GM12878 (cell line): Measurements from ENCODE around the gene SLC22A23. TPM values are rescaled to one million over a fixed set of nuclear protein-coding genes. Genes with fewer than 3 reads are reported as not detected.

ENCODE experiments used
- ATAC-seq: fragments of 200-7000 bp; cut with Tn5 transposase; 3 replicates; pipeline ENCODE4 v1.9.1; 2020; ENCODE audit warnings: mild to moderate bottlenecking, moderate library complexity
- BruUV-seq: library from RNA; stranded (reverse); fragments of 400-500 nt; replicated peaks from 2 replicates; lab custom pipeline; 2021; lab: Mats Ljungman, UMichigan
- CTCF ChIA-PET: fragments of 300-600 bp; sonication (Branson Sonifier 250); formaldehyde crosslinking; extraction: SDS; loops from one replicate; lab custom pipeline; 2021; ENCODE audit warnings: inconsistent platforms; lab: Yijun Ruan, JAX
- POLR2A ChIA-PET: fragments of 350-600 bp; formaldehyde crosslinking; extraction: SDS; loops from one replicate; lab custom pipeline; 2021; ENCODE audit warnings: inconsistent platforms; lab: Charles Lee
- RAD21 ChIA-PET: fragments of 300-600 bp; sonication (Branson Sonifier 250); formaldehyde crosslinking; loops from one replicate; lab custom pipeline; 2023; ENCODE audit warnings: antibody characterized with exemption; ENCODE audit not compliant: unreplicated experiment; lab: Charles Lee
- SMC1A ChIA-PET: fragments of 300-600 bp; sonication (Branson Sonifier 250); formaldehyde crosslinking; loops from one replicate; lab custom pipeline; 2023; ENCODE audit not compliant: unreplicated experiment, uncharacterized antibody; lab: Charles Lee
- DNase-seq: peaks from one replicate; pipeline ENCODE4 v3.0.0-alpha.2; 2011; ENCODE audit warnings: low read depth, low spot score
- FAIRE-seq: peaks from 3 replicates; lab custom pipeline; 2011; peaks lifted over from hg19 to GRCh38; lab: Jason Lieb, UNC
- H2AFZ ChIP-seq: 2 replicates; pipeline ENCODE4 v1.6.0; 2011; ENCODE audit warnings: low read depth, low read length, control low read depth; ENCODE audit not compliant: control insufficient read depth
- H3K27ac ChIP-seq: 2 replicates; pipeline ENCODE4 v1.5.1; 2011; ENCODE audit warnings: control low read depth; ENCODE audit not compliant: control insufficient read depth, insufficient read depth
- H3K27me3 ChIP-seq, 2 experiments: replicated peaks in 1 of 2; 2 replicates each; pipeline versions ENCODE4 v1.6.0 to v1.6.1; 2011; ENCODE audit warnings: low read length in 1 of 2; ENCODE audit not compliant: control insufficient read depth in 2 of 2, insufficient read depth in 2 of 2
- H3K36me3 ChIP-seq, 2 experiments: 2 replicates each; pipeline ENCODE4 v1.5.1; 2011; ENCODE audit warnings: low read length in 1 of 2; ENCODE audit not compliant: control insufficient read depth in 2 of 2, insufficient read depth in 2 of 2
- H3K4me1 ChIP-seq: 2 replicates; pipeline ENCODE4 v1.6.1; 2011; ENCODE audit warnings: mild to moderate bottlenecking, low read length, moderate library complexity, mixed read lengths; ENCODE audit not compliant: control insufficient read depth, insufficient read depth
- H3K4me2 ChIP-seq: 2 replicates; pipeline ENCODE4 v1.6.0; 2011; ENCODE audit warnings: control low read depth; ENCODE audit not compliant: control insufficient read depth, insufficient read depth
- H3K4me3 ChIP-seq: fragments of 200-600 bp; sonication (generic); 2 replicates; pipeline ENCODE4 v1.5.1; 2016
- H3K79me2 ChIP-seq: 2 replicates; pipeline ENCODE4 v1.6.0; 2011; ENCODE audit warnings: low read length; ENCODE audit not compliant: control insufficient read depth, insufficient read depth
- H3K9ac ChIP-seq: 2 replicates; pipeline ENCODE4 v1.8.0; 2011; ENCODE audit warnings: low read length, control low read depth, mixed read lengths; ENCODE audit not compliant: control insufficient read depth, insufficient read depth
- H3K9me3 ChIP-seq: replicated peaks from 3 replicates; pipeline ENCODE4 v1.5.1; 2011; ENCODE audit warnings: mild to moderate bottlenecking, low read length; ENCODE audit not compliant: control insufficient read depth, insufficient read depth
- H4K20me1 ChIP-seq: 2 replicates; pipeline ENCODE4 v1.6.0; 2011; ENCODE audit not compliant: control insufficient read depth, insufficient read depth
- BMI1 ChIP-seq: fragments of 450-650 bp; IDR thresholded peaks from 2 replicates; pipeline ENCODE4 v1.6.1; 2016; ENCODE audit warnings: mild to moderate bottlenecking, moderate library complexity, borderline replicate concordance
- CEBPB ChIP-seq, 2 experiments: fragments of 150-350 bp in 1 of 2; IDR thresholded peaks; 2 replicates each; pipeline ENCODE4 v1.6.1; 2012 to 2014; ENCODE audit warnings: low read depth in 2 of 2, low read length in 2 of 2, borderline replicate concordance in 1 of 2, inconsistent platforms in 1 of 2
- CHD1 ChIP-seq: IDR thresholded peaks from 2 replicates; pipeline ENCODE4 v1.6.1; 2012; ENCODE audit warnings: low read depth, low read length, improper control_type of control experiment
- CREB1 ChIP-seq: IDR thresholded peaks from 2 replicates; pipeline ENCODE4 v1.6.1; 2012; ENCODE audit warnings: low read depth, mild to moderate bottlenecking, inconsistent platforms
- IRF3 ChIP-seq: fragments of 450-650 bp; IDR thresholded peaks from 2 replicates; pipeline ENCODE4 v1.6.1; 2014; ENCODE audit warnings: mild to moderate bottlenecking
- MAX ChIP-seq: IDR thresholded peaks from 2 replicates; pipeline ENCODE4 v1.6.1; 2012; ENCODE audit warnings: low read depth, low read length, improper control_type of control experiment
- STAT3 ChIP-seq: IDR thresholded peaks from 2 replicates; pipeline ENCODE4 v1.6.1; 2011; ENCODE audit warnings: low read depth, low read length, improper control_type of control experiment
- TAF1 ChIP-seq: IDR thresholded peaks from 2 replicates; pipeline ENCODE4 v1.6.1; 2011; ENCODE audit warnings: mild to moderate bottlenecking, low read depth, low read length, borderline replicate concordance
- TCF3 ChIP-seq: IDR thresholded peaks from 2 replicates; pipeline ENCODE4 v1.6.1; 2012; ENCODE audit warnings: low read depth, mild to moderate bottlenecking, low read length, borderline replicate concordance; ENCODE audit not compliant: insufficient read depth
- ZZZ3 ChIP-seq: IDR thresholded peaks from 2 replicates; pipeline ENCODE4 v1.6.1; 2011; ENCODE audit warnings: low read depth; ENCODE audit not compliant: control insufficient read depth, insufficient read length
- WGBS: methylation state at CpG from one replicate; pipeline ENCODE4 v1.1.6; 2016; ENCODE audit warnings: low lambda C conversion rate; ENCODE audit not compliant: insufficient replicate concordance, insufficient coverage; ENCODE audit errors: missing lambda C conversion rate; 5-methylcytosine and 5-hydroxymethylcytosine counted together
- in situ Hi-C: fragments of 300-500 bp; cut with MboI; formaldehyde crosslinking; loops from 9 replicates; pipeline ENCODE4 v1.14.3; 2018; ENCODE audit warnings: mixed read lengths
- intact Hi-C: fragments of 100-400 bp; cut with micrococcal nuclease; formaldehyde crosslinking; loops from one replicate; pipeline ENCODE4 v1.14.2; 2022; ENCODE audit not compliant: unreplicated experiment
- polyA plus RNA-seq, 11 experiments: library from polyadenylated mRNA; depleted of rRNA in 4 of 11; unstranded in 6 of 11; stranded (reverse) in 5 of 11; fragments of >200 nt; fragmentation: Nextera tagmentation in 4 of 11; fragmentation: Illumina TruSeq in 1 of 11; extraction: Ambion mirVana in 4 of 11; extraction: Trizol in 1 of 11; gene quantifications; 1 replicate in 1 of 11; 2 replicates in 10 of 11; pipeline versions ENCODE4 v1.2.1 to v1.2.3, GENCODE V29; 2011 to 2016; ENCODE audit warnings: inconsistent platforms in 2 of 11, missing spikeins in 2 of 11, low read depth in 1 of 11
- total RNA-seq, 4 experiments: library from RNA; depleted of rRNA in 3 of 4; stranded (reverse); fragments of >200 nt in 3 of 4; fragmentation: Illumina TruSeq in 1 of 4; extraction: Trizol in 1 of 4; gene quantifications; 2 replicates each; pipeline versions ENCODE4 v1.2.1 to v1.2.3, GENCODE V29; 2013 to 2021

Gene SLC22A23
- total and polyA plus RNA-seq, 10 of the 15 experiments (the other 5 are each of a cell fraction or from before 2014, with no cell fraction given), result 0.20 to 2.4 (median 0.74) TPM

GRCh38 chr6:3456395-3456897 lies 404 bp downstream of the SLC22A23 start:
- WGBS, result 4% methylated on average over 69 of the region's 89 CpGs
- H3K4me1 ChIP-seq, result no peaks in the 10 kb centered on the region
- H3K9ac ChIP-seq, result no peak overlapping the region
- SMC1A ChIA-PET, result interaction anchor here (4.4 kb wide), 1 partner anchor 43 kb away, joined by 46 read pairs; no protein-coding TSS in a partner anchor
- H3K79me2 ChIP-seq, result no peaks in the 10 kb centered on the region
- POLR2A ChIA-PET, result interaction anchor here (0.6 kb wide), 1 partner anchor 274 kb away, joined by 3 read pairs; no protein-coding TSS in a partner anchor
- ATAC-seq (0 out of 3 replicates have a peak, but pooled peaks have one; percentile 2), DNase-seq (no peak)
- H2AFZ ChIP-seq, result no peak overlapping the region
- H3K36me3 ChIP-seq, result no peaks in the 10 kb centered on the region
- peak overlapping the region; percentile 42; the same call in 1 of the 2 replicates for H3K4me2 ChIP-seq
- RAD21 ChIA-PET, result interaction anchor here (0.7 to 1.2 kb wide), 4 partner anchors 21 to 133 kb away, joined by 3 to 6 read pairs (median 4); no protein-coding TSS in a partner anchor
- TF ChIP-seq TAF1 (no peak), CEBPB (IDR thresholded peaks at IDR 0.05; ENCODE audit: borderline replicate concordance in 1 of 2, low read depth in 2 of 2, low read length in 2 of 2) (no peak), IRF3 (no peak), CHD1 (no peak), STAT3 (no peak), CREB1 (no peak), MAX (no peak), BMI1 (no peak), TCF3 (no peak), ZZZ3 (no peak)
- TF ChIP-seq, all 136 proteins: peak for 0
- H4K20me1 ChIP-seq, result no peaks in the 10 kb centered on the region
- H3K27me3 ChIP-seq, result peaks cover 7 to 11% of the 10 kb centered on the region in 2 experiments; a peak in 3 of 4 replicates
- peak overlapping the region; percentile 65; the same call in 1 of the 2 replicates for H3K4me3 ChIP-seq
- in situ Hi-C loops, result no loop called here
- intact Hi-C loops, result loop anchor here (2.0 to 5.0 kb wide), 2 partner anchors 46 to 276 kb away; no protein-coding TSS in a partner anchor
- no peak for FAIRE-seq
- CTCF ChIA-PET, result interaction anchor here (4.9 kb wide), 1 partner anchor 46 kb away, joined by 55 read pairs; no protein-coding TSS in a partner anchor
- H3K9me3 ChIP-seq, result no peaks in the 10 kb centered on the region
- BruUV-seq, result no TSS peak
- H3K27ac ChIP-seq, result no peak overlapping the region
